ENCODE measurements around the gene TRRAP.

Gene TRRAP

GRCh38 chr7:98993024-98993897 is 114.9 kb downstream of the TRRAP start:
- no peak for DNase-seq (ENCODE audit: low read depth in 1 of 2, low spot score in 1 of 2)
- TF ChIP-seq JUND (IDR thresholded peaks at IDR 0.05; ENCODE audit: low read depth), result no peak
- in situ Hi-C loops (cut with HindIII; ENCODE audit: low pct_unique_long_range_greater_than_20kb, low sequenced_read_pairs), result no loop called here

DNA sequence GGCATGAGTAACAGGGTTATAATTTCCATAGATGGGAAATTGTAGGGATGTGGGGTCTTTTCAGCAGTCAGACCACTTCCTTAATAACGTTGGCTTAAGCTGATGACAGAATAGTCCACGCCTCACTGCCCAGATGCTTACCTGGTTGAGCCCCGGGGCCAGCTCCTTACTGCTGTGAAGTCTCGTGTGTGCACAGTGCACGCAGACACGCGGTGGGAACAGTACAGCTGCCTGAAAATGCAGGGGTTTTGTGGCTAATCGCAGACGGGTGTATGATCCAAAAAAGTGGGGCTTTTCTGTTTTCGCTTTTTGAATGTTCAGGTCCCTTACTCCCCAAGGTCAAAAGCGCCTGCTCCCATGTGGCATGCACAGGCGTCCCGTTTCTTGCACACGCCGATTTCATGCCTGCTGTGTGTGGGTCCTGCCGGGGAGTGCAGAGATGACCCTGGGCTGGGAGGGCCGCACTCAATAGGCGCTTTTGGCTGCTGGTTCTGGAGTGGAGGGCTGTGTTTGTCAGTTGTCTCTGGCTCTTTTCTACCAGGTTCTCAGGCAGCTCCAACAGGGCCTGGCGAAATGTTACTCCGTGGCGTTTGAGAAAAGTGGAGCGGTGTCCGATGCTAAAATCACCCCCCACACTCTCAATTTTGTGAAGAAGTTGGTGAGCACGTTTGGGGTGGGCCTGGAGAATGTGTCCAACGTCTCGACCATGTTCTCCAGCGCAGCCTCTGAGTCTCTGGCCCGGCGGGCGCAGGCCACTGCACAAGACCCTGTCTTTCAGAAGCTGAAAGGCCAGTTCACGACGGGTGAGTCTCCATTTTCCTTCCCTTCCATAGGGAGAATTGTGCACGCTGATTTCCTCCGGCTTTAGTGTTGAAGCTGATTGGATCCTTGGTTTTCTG is 116.0 kb downstream of the TRRAP start:
- no peak for DNase-seq (ENCODE audit: low read depth in 1 of 2, low spot score in 1 of 2)
- no peak for TF ChIP-seq JUND (IDR thresholded peaks at IDR 0.05; ENCODE audit: low read depth)
- in situ Hi-C loops (cut with HindIII; ENCODE audit: low pct_unique_long_range_greater_than_20kb, low sequenced_read_pairs), result no loop called here

DNA sequence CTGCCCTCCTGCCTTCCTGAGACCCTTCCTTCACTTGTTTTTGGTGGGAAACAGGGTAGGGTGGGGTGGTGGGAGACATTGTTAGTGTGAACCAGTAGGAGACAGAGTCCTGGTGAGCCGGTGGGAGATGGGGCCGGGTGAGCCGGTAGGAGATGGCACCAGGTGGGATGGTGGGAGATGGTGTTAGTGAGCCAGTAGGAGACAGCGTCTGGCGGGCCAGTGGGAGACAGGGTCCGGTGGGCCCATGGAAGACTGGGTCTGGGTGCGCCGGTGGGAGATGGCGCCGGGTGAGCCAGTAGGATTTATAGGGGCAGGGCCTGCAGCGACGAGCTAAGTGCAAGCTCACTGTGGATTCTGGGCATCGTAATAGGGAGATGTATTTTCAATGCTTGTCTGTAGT is 116.8 kb downstream of the TRRAP start:
- TF ChIP-seq JUND (IDR thresholded peaks at IDR 0.05; ENCODE audit: low read depth), result no peak
- no peak for DNase-seq (ENCODE audit: low read depth in 1 of 2, low spot score in 1 of 2)
- in situ Hi-C loops (cut with HindIII; ENCODE audit: low pct_unique_long_range_greater_than_20kb, low sequenced_read_pairs), result no loop called here

DNA sequence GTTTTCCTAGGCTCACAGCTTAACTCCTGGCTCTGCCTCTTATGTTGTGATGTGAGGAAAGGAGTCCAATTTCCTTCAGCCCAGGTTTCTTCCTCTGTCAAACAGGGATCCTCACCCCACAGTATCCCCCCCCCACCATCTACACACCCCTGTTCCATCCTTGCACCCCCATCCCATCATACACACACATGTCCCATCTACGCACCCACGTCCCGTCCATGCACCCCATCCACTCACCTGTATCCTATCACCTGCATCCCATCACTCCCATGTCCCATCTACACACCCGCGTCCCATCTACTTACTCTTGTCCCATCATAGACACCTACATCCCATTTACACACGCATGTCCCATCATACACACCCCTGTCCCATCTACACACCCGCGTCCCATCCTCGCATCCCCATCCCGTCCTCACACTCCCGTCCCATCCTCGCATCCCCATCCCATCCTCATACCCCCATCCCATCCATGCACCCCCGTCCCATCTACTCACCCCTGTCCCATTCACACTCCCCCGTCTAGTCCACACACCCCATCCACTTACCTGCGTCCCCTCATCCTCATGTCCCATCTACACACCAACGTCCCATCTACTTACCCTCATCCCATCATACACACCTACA is 117.3 kb downstream of the TRRAP start:
- in situ Hi-C loops (cut with HindIII; ENCODE audit: low pct_unique_long_range_greater_than_20kb, low sequenced_read_pairs), result no loop called here
- DNase-seq (ENCODE audit: low read depth in 1 of 2, low spot score in 1 of 2), result no peak
- no peak for TF ChIP-seq JUND (IDR thresholded peaks at IDR 0.05; ENCODE audit: low read depth)

DNA sequence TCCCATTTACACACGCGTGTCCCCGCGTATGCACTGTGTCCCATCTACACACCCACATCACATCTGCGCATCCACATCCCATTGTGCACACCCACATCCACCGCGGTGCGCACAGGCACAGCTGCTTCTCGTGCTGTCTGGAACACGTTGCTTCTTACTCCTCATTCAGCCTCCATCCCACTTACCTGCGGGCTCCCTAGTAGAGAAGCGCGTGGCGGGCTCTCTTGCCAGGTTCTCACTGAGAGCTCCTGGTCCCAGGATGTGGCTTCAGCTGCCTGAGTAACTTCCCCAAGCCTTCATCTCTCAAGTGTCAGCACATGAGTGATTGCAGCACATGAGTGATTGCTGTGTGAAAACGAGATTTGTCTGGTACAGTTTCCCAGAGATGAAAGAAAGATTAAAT is 117.8 kb downstream of the TRRAP start:
- DNase-seq (ENCODE audit: low read depth in 1 of 2, low spot score in 1 of 2), result no peak
- in situ Hi-C loops (cut with HindIII; ENCODE audit: low pct_unique_long_range_greater_than_20kb, low sequenced_read_pairs), result no loop called here

DNA sequence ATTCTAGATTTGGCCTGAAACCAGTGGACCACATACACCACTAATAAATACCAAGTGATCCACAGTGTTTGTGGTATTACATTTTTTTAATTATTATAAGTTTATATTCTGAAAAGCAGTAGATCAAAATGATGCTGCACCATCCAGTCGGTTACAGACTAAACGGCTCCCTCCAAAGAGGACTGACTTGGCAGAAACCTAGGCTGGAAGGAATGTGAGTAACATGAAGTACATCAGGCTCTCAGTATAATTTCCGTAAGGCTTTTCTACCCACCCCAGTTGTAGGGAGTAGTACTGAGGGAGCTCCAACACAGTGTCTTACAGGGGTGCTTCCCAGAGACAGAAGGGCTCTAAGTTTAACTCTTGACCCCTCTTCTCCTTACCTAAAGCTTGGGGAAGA is 119.5 kb downstream of the TRRAP start:
- TF ChIP-seq JUND (IDR thresholded peaks at IDR 0.05; ENCODE audit: low read depth), result no peak
- in situ Hi-C loops (cut with HindIII; ENCODE audit: low pct_unique_long_range_greater_than_20kb, low sequenced_read_pairs), result no loop called here
- no peak for DNase-seq (ENCODE audit: low read depth in 1 of 2, low spot score in 1 of 2)

More for the DNA sequence above, 117.8 kb downstream of the TRRAP start:
- TF ChIP-seq JUND (IDR thresholded peaks at IDR 0.05; ENCODE audit: low read depth), result no peak

- TF ChIP-seq JUND (IDR thresholded peaks at IDR 0.05; ENCODE audit: low read depth), result no peak
- in situ Hi-C loops (cut with HindIII; ENCODE audit: low pct_unique_long_range_greater_than_20kb, low sequenced_read_pairs), result no loop called here
- DNase-seq (ENCODE audit: low read depth in 1 of 2, low spot score in 1 of 2), result no peak
Measured at GRCh38 chr7:98998821-98999725, 120.7 kb downstream of the TRRAP start.

GRCh38 chr7:99000196-99000903 is 122.0 kb downstream of the TRRAP start:
- DNase-seq (ENCODE audit: low read depth in 1 of 2, low spot score in 1 of 2), result no peak
- in situ Hi-C loops (cut with HindIII; ENCODE audit: low pct_unique_long_range_greater_than_20kb, low sequenced_read_pairs), result no loop called here
- no peak for TF ChIP-seq JUND (IDR thresholded peaks at IDR 0.05; ENCODE audit: low read depth)

- in situ Hi-C loops (cut with HindIII; ENCODE audit: low pct_unique_long_range_greater_than_20kb, low sequenced_read_pairs), result no loop called here
- TF ChIP-seq JUND (IDR thresholded peaks at IDR 0.05; ENCODE audit: low read depth), result no peak
- no peak for DNase-seq (ENCODE audit: low read depth in 1 of 2, low spot score in 1 of 2)
Measured at GRCh38 chr7:99000904-99001465, 122.7 kb downstream of the TRRAP start.

GRCh38 chr7:99001482-99002147 is 123.3 kb downstream of the TRRAP start:
- in situ Hi-C loops (cut with HindIII; ENCODE audit: low pct_unique_long_range_greater_than_20kb, low sequenced_read_pairs), result no loop called here
- TF ChIP-seq JUND (IDR thresholded peaks at IDR 0.05; ENCODE audit: low read depth), result no peak
- DNase-seq (ENCODE audit: low read depth in 1 of 2, low spot score in 1 of 2), result no peak
